GM12874 (cell line): ENCODE data around the gene ZNHIT1.

Experiments
- TF ChIP-seq, protein P1 (sequence below): IDR thresholded peaks from 2 replicates; pipeline ENCODE4 v1.5.1; 2011; ENCODE audit warnings: low read depth, mild to moderate bottlenecking, control low read depth, low read length, moderate library complexity; ENCODE audit not compliant: insufficient read depth

ZNHIT1 gene

GRCh38 chr7:101251871-101252659 lies 34.1 kb downstream of the ZNHIT1 start:
- TF ChIP-seq, protein P1, sequence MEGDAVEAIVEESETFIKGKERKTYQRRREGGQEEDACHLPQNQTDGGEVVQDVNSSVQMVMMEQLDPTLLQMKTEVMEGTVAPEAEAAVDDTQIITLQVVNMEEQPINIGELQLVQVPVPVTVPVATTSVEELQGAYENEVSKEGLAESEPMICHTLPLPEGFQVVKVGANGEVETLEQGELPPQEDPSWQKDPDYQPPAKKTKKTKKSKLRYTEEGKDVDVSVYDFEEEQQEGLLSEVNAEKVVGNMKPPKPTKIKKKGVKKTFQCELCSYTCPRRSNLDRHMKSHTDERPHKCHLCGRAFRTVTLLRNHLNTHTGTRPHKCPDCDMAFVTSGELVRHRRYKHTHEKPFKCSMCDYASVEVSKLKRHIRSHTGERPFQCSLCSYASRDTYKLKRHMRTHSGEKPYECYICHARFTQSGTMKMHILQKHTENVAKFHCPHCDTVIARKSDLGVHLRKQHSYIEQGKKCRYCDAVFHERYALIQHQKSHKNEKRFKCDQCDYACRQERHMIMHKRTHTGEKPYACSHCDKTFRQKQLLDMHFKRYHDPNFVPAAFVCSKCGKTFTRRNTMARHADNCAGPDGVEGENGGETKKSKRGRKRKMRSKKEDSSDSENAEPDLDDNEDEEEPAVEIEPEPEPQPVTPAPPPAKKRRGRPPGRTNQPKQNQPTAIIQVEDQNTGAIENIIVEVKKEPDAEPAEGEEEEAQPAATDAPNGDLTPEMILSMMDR: no peak

- TF ChIP-seq, protein P1: no peak
These were observed 37.8 kb downstream of the ZNHIT1 start for GRCh38 chr7:101255796-101256195.

- TF ChIP-seq, protein P1: no peak
These were observed 40.3 kb downstream of the ZNHIT1 start for GRCh38 chr7:101258243-101258731.

GRCh38 chr7:101265622-101266516 lies 47.9 kb downstream of the ZNHIT1 start:
- TF ChIP-seq, protein P1: no peak

GRCh38 chr7:101269664-101270063 lies 51.7 kb downstream of the ZNHIT1 start:
- TF ChIP-seq, protein P1: no peak

- TF ChIP-seq, protein P1: no peak
These were observed 53.1 kb downstream of the ZNHIT1 start for GRCh38 chr7:101271021-101271420.

GRCh38 chr7:101273206-101273605 lies 55.2 kb downstream of the ZNHIT1 start:
- TF ChIP-seq, protein P1: no peak
